ENCODE measurements around the gene C3orf22.

GRCh38 chr3:126526668-126527005 lies 32.1 kb downstream of the C3orf22 start:
- TF ChIP-seq CTCF (optimal IDR thresholded peaks at IDR 0.05 in 1 of 3, IDR thresholded peaks at IDR 0.05 in 1 of 3, conservative IDR thresholded peaks at IDR 0.05 in 1 of 3; ENCODE audit: extremely low read depth in 1 of 3, insufficient read depth in 2 of 3, low read length in 3 of 3) (no peak), EZH2 (IDR thresholded peaks at IDR 0.05; ENCODE audit: low read length) (no peak)
